ENCODE results near the gene CLDN10.
"Not testable (repeated sequence)": the region's sequence is repeated elsewhere in the genome, so short reads cannot be mapped to it uniquely, and the experiment has no call there.

The CLDN10 gene

GRCh38 chr13:95552539-95553441, at the start of gene CLDN10:
Gene CLDN10, plus strand, starts transcription at chr13:95552720. Its CDS starts 34 bp downstream, at chr13:95552754.
- DNase-seq (ENCODE audit: low read depth), result no peak

GRCh38 chr13:95503662-95504061, 48.9 kb upstream of the CLDN10 start:
- no peak for DNase-seq (ENCODE audit: low read depth)

GRCh38 chr13:95505265-95505664, 47.3 kb upstream of the CLDN10 start:
- DNase-seq (ENCODE audit: low read depth), result no peak

- DNase-seq (ENCODE audit: low read depth), result no peak
These were observed 46.5 kb upstream of the CLDN10 start for GRCh38 chr13:95505986-95506385.

- DNase-seq (ENCODE audit: low read depth), result no peak
These were observed 44.5 kb upstream of the CLDN10 start for GRCh38 chr13:95507991-95508390.

- no peak for DNase-seq (ENCODE audit: low read depth)
These were observed 43.5 kb upstream of the CLDN10 start for GRCh38 chr13:95508996-95509395.

GRCh38 chr13:95509521-95510310, 42.8 kb upstream of the CLDN10 start:
- DNase-seq (ENCODE audit: low read depth), result no peak

- DNase-seq (ENCODE audit: low read depth), result no peak
These were observed 41.6 kb upstream of the CLDN10 start for GRCh38 chr13:95510950-95511349.

GRCh38 chr13:95512424-95512823, 40.1 kb upstream of the CLDN10 start:
- DNase-seq (ENCODE audit: low read depth), result no peak

GRCh38 chr13:95512957-95513356, 39.6 kb upstream of the CLDN10 start:
- no peak for DNase-seq (ENCODE audit: low read depth)

- not testable (repeated sequence) for DNase-seq (ENCODE audit: low read depth)
These were observed 36.9 kb upstream of the CLDN10 start for GRCh38 chr13:95515606-95516005.

GRCh38 chr13:95516021-95516420, 36.5 kb upstream of the CLDN10 start:
- no peak for DNase-seq (ENCODE audit: low read depth)

GRCh38 chr13:95516492-95516891, 36.0 kb upstream of the CLDN10 start:
- no peak for DNase-seq (ENCODE audit: low read depth)

GRCh38 chr13:95523598-95523997, 28.9 kb upstream of the CLDN10 start:
- no peak for DNase-seq (ENCODE audit: low read depth)

- DNase-seq (ENCODE audit: low read depth), result no peak
These were observed 28.1 kb upstream of the CLDN10 start for GRCh38 chr13:95524264-95524901.

GRCh38 chr13:95527955-95528354, 24.6 kb upstream of the CLDN10 start:
- DNase-seq (ENCODE audit: low read depth), result no peak

GRCh38 chr13:95530178-95530577, 22.3 kb upstream of the CLDN10 start:
- no peak for DNase-seq (ENCODE audit: low read depth)

- no peak for DNase-seq (ENCODE audit: low read depth)
These were observed 18.9 kb upstream of the CLDN10 start for GRCh38 chr13:95533545-95534160.

- no peak for DNase-seq (ENCODE audit: low read depth)
These were observed 17.3 kb upstream of the CLDN10 start for GRCh38 chr13:95535243-95535642.

GRCh38 chr13:95536632-95537241, 15.8 kb upstream of the CLDN10 start:
- DNase-seq (ENCODE audit: low read depth), result no peak

- no peak for DNase-seq (ENCODE audit: low read depth)
These were observed 11.6 kb upstream of the CLDN10 start for GRCh38 chr13:95540888-95541287.

GRCh38 chr13:95541308-95541707, 11.2 kb upstream of the CLDN10 start:
- DNase-seq (ENCODE audit: low read depth), result no peak
